Activated CD4-positive, CD25-positive, alpha-beta regulatory T cell treated with anti-CD3 and anti-CD28 coated beads, Interleukin-2, amount 50 U/mL, for 16 hours (primary cell): ENCODE results near the gene SH2D4B.
"Not testable (repeated sequence)": the region's sequence is repeated elsewhere in the genome, so short reads cannot be mapped to it uniquely, and the experiment has no call there.

Source experiments
- DNase-seq: peaks from one replicate; pipeline ENCODE4 v3.0.0-alpha.2; 2020; ENCODE audit warnings: low read depth, low spot score

SH2D4B gene

GRCh38 chr10:80524190-80524909, 13.4 kb upstream of the SH2D4B start:
- no peak for DNase-seq

DNA sequence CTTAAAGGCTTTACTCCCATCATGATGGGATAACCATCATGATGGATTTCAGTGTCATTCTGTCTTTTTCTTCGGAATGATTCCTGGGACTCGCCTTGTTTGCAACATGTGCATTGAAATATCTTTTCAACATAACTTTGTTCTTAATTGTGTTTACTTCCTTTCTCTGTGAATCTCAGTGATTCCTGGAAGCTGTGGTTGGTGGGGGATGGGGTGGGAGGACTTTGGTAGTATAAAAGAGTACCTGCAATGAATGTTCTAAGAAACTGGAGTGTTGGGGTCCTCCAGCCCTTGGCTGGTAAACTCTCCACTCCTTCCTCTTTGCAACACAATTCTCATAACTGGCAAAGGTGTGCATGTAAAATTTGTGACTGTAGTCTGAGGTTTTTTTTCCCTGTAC, 11.5 kb upstream of the SH2D4B start:
- DNase-seq: no peak

DNA sequence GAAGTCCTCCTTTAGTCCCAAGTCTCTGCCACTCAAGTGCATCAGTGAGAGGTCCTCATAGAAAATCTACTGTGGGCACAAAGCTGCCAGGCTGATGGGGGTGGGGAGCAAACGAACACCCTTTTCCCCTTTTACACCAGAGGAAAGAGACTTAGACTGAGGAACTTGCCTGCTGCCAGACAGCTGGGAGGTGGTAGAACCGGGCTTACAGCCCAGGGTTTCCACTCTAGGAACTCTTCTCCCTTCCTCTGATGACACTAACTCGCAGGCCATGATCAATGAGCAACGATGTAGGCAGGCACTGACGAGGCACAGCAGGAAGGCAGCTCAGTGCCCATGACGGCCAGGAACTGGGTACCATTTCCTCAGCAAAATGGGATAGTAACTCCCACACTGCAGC, 11.0 kb upstream of the SH2D4B start:
- no peak for DNase-seq

DNA sequence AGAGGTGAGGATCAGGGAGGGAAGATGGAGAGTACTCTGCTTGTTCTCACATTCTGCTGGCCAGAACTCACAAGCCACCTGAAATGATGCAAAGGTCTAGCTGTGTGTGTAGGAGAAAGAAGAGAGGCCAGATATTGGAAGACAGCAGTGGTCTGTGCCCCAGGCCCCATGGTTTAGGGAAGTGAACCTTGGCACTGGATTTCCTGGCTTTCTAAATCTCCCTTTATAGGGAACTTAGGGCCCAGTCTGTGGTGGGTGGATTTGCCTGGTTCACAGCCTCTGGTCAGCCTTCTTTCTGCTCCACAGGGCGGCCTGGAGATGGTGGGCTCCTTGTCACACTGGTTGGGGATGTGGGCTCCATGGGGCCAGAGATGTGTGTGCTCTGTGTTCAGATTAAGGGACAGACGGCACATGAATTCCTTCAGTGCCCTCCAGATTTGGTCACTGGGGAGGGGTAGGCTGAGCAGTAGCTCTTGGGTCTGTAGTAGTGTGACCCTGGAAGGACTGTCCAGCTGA, 9.5 kb upstream of the SH2D4B start:
- DNase-seq: no peak

GRCh38 chr10:80528901-80529300, 8.8 kb upstream of the SH2D4B start:
- DNase-seq: no peak

GRCh38 chr10:80529604-80530003, 8.1 kb upstream of the SH2D4B start:
- no peak for DNase-seq

GRCh38 chr10:80530251-80530650, 7.5 kb upstream of the SH2D4B start:
- no peak for DNase-seq

- no peak for DNase-seq
Measured at GRCh38 chr10:80530816-80531215, 6.9 kb upstream of the SH2D4B start.

DNA sequence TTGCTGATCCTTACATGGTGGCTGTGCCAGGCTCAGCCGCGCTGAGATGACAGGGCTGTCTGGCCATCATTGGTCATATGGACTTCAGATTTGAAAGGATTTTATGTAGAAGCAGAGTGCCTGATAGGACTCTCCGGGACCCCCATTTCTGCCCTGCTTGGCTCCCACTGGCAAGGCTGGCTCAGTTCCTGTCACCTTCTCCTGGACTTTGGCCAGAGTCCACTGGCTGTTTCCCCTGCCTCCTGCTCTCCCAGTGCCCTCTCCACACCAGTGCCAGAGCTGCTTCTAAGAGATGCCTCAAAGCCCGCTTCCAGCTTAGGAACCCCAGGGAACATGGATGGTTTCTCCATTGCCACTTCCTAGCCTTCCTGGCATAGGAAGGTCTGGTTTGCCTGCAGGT, 5.1 kb upstream of the SH2D4B start:
- DNase-seq: no peak

DNA sequence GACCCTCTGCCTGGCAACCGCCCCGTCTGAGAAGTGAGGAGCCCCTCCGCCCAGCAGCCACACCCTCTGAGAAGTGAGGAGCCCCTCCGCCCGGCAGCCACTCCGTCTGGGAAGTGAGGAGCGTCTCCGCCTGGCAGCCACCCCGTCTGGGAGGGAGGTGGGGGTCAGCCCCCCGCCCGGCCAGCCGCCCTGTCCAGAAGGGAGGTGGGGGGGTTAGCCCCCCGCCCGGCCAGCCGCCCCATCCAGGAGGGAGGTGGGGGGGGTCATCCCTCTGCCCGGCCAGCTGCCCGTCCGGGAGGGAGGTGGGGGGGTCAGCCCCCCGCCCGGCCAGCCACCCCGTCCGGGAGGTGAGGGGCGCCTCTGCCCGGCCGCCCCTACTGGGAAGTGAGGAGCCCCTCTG, 3.6 kb upstream of the SH2D4B start:
- DNase-seq: not testable (repeated sequence)

DNA sequence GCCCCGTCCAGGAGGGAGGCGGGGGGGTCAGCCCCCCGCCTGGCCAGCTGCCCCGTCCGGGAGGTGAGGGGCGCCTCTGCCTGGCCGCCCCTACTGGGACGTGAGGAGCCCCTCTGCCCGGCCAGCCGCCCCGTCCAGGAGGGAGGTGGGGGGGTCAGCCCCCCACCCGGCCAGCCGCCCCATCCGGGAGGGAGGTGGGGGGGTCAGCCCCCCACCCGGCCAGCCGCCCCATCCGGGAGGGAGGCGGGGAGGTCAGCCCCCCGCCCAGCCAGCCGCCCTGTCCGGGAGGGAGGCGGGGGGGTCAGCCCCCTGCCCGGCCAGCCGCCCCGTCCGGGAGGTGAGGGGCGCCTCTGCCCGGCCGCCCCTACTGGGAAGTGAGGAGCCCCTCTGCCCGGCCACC, 3.1 kb upstream of the SH2D4B start:
- DNase-seq: not testable (repeated sequence)

DNA sequence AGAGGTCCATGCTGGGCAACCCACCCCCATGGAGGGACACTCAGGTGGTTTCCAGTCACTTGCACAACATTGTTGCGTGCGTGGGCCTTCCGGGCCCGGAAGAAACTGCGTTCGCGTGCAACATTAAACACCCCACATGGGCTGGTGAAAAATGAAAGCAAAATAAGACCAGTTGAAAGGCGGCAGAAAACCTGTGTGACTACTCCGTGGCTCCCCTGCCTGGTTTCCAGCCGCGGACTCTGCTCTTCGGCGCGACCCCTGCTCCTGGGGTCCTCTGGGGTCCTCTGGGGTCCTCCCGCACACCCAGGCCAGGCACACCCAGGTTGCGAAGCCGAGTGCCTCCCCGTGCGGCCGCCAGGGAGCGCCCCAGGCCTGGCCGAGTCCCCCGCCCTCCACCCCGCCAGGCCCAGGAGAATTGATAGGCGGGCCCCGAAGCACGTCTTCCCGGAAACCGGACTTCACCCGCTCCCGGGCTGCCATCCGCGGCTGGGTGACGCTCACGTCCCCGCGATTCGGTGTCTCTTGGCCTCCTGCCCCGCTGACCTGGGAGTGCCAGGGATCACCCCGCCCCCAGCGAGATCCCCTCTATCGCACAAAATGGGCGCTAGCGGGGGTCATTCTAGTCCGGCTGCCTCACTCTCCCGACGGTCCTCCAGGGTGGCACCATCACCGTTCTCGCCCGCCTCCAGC, 1.9 kb upstream of the SH2D4B start:
- DNase-seq: peak; percentile 51

GRCh38 chr10:80536361-80536835, 1.3 kb upstream of the SH2D4B start:
- no peak for DNase-seq

GRCh38 chr10:80537086-80537735, 491 bp upstream of the SH2D4B start:
- no peak for DNase-seq

GRCh38 chr10:80538481-80539185, 931 bp downstream of the SH2D4B start:
- DNase-seq: no peak

DNA sequence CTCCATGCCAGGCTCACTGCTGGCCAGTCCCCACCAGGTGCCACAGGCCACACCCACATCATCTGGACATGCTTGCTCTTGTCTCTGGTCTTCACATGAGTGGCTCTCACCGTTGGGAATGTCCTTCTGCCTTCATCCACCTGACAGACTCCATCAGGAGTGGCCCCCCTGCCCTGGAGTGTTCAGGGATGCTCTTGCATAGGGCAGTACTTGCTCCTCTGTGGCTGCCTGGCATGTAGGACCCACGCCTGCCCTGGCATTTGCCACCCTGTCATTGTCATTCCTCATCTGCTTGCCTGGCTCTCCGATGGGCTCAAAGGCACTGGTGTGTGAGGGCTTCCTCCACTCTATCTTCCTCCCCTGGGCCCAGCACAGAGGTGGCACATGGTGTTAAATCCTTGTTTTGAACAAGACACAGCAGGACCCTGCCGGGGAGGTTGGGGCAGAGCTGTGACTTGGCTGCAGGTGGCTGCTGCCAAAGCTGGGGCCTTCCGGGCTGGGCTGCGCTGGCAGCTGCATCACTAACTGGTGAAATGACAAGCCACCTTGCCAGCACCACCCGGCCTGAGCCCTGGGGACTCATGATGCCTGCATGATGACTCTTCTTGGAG, 1.8 kb downstream of the SH2D4B start:
- DNase-seq: no peak

GRCh38 chr10:80540136-80540535, 2.4 kb downstream of the SH2D4B start:
- no peak for DNase-seq

- DNase-seq: no peak
Measured at GRCh38 chr10:80540618-80540980, 2.9 kb downstream of the SH2D4B start.

GRCh38 chr10:80540981-80541750, 3.5 kb downstream of the SH2D4B start:
- no peak for DNase-seq

GRCh38 chr10:80542053-80542452, 4.4 kb downstream of the SH2D4B start:
- no peak for DNase-seq
